GM23248 (cell line): ENCODE results near the gene ESAM.

Experiments used
- EZH2 ChIP-seq: fragments of 200-600 bp; sonication (generic); IDR thresholded peaks from 2 replicates; pipeline ENCODE4 v1.6.1; 2018; ENCODE audit warnings: antibody characterized with exemption, mild to moderate bottlenecking; ENCODE audit not compliant: insufficient read depth, poor library complexity, severe bottlenecking
- EZH2phosphoT487 ChIP-seq: fragments of 200-600 bp; sonication (generic); IDR thresholded peaks from 2 replicates; pipeline ENCODE4 v1.6.1; 2018; ENCODE audit warnings: antibody characterized with exemption, moderate library complexity, mild to moderate bottlenecking, low read depth; ENCODE audit not compliant: insufficient read depth

- TF ChIP-seq EZH2phosphoT487, result no peak
- no peak for TF ChIP-seq EZH2
Measured at GRCh38 chr11:124754710-124755109, 7.4 kb downstream of the ESAM start.
